ENCODE results near the gene SCMH1.
"Not testable (repeated sequence)": the region's sequence is repeated elsewhere in the genome, so short reads cannot be mapped to it uniquely, and the experiment has no call there.

SCMH1 gene

GRCh38 chr1:41241749-41242341, at the start of gene SCMH1:
SCMH1 (minus strand) TSS chr1:41242306; CDS start chr1:41186133, 56,173 bp downstream.
- DNase-seq, result peak; percentile 59 to 62

- DNase-seq, result no peak
These were observed 49.1 kb upstream of the SCMH1 start for GRCh38 chr1:41291195-41291594.

GRCh38 chr1:41289196-41289595, 47.1 kb upstream of the SCMH1 start:
- DNase-seq, result no peak

- DNase-seq, result no peak
These were observed 44.9 kb upstream of the SCMH1 start for GRCh38 chr1:41286992-41287391.

- no peak for DNase-seq
These were observed 44.4 kb upstream of the SCMH1 start for GRCh38 chr1:41286486-41286885.

- no peak for DNase-seq
These were observed 43.7 kb upstream of the SCMH1 start for GRCh38 chr1:41285818-41286217.

GRCh38 chr1:41284121-41284520, 42.0 kb upstream of the SCMH1 start:
- DNase-seq, result no peak

GRCh38 chr1:41282679-41283317, 40.7 kb upstream of the SCMH1 start:
- DNase-seq, result peak; percentile 33 to 38

- DNase-seq, result no peak
These were observed 39.2 kb upstream of the SCMH1 start for GRCh38 chr1:41281334-41281733.

- DNase-seq, result no peak
These were observed 38.3 kb upstream of the SCMH1 start for GRCh38 chr1:41280202-41281032.

GRCh38 chr1:41278076-41278475, 36.0 kb upstream of the SCMH1 start:
- no peak for DNase-seq

- DNase-seq, result no peak
These were observed 35.4 kb upstream of the SCMH1 start for GRCh38 chr1:41277371-41277975.

- no peak for DNase-seq
These were observed 33.7 kb upstream of the SCMH1 start for GRCh38 chr1:41275831-41276230.

GRCh38 chr1:41274752-41275545, 32.8 kb upstream of the SCMH1 start:
- no peak for DNase-seq

- DNase-seq, result no peak
These were observed 30.5 kb upstream of the SCMH1 start for GRCh38 chr1:41272601-41273000.

GRCh38 chr1:41268154-41268770, 26.2 kb upstream of the SCMH1 start:
- DNase-seq, result peak; percentile 73 to 74

- DNase-seq, result no peak
These were observed 20.0 kb upstream of the SCMH1 start for GRCh38 chr1:41261926-41262618.

- no peak for DNase-seq
These were observed 18.7 kb upstream of the SCMH1 start for GRCh38 chr1:41260768-41261167.

- DNase-seq, result no peak
These were observed 17.1 kb upstream of the SCMH1 start for GRCh38 chr1:41259221-41259620.

GRCh38 chr1:41255978-41256377, 13.9 kb upstream of the SCMH1 start:
- no peak for DNase-seq

- DNase-seq, result not testable (repeated sequence)
These were observed 9.0 kb upstream of the SCMH1 start for GRCh38 chr1:41251120-41251519.

- DNase-seq, result no peak
These were observed 7.2 kb upstream of the SCMH1 start for GRCh38 chr1:41249319-41249718.

Data from stimulated activated CD4-positive, alpha-beta T cell treated with anti-CD3 and anti-CD28 coated beads, Interleukin-2, amount 100 ng/mL, for 24 hours (primary cell).